Ishikawa (cell line): Measurements from ENCODE around the gene TRAF4.

Source experiments
- CEBPB ChIP-seq: IDR thresholded peaks from 2 replicates; pipeline ENCODE4 v1.6.1; 2012
- CREB1 ChIP-seq: IDR thresholded peaks from 2 replicates; pipeline ENCODE4 v1.6.1; 2012; ENCODE audit warnings: low read depth
- EGR1 ChIP-seq: IDR thresholded peaks from 2 replicates; pipeline ENCODE4 v1.6.1; 2012
- EP300 ChIP-seq: IDR thresholded peaks from 2 replicates; pipeline ENCODE4 v1.6.1; 2012; ENCODE audit warnings: borderline replicate concordance
- FOXM1 ChIP-seq: IDR thresholded peaks from 2 replicates; pipeline ENCODE4 v1.6.1; 2012; ENCODE audit warnings: low read depth, borderline replicate concordance
- NFIC ChIP-seq: IDR thresholded peaks from 2 replicates; pipeline ENCODE4 v1.6.1; 2012
- RAD21 ChIP-seq: IDR thresholded peaks from 2 replicates; pipeline ENCODE4 v1.6.1; 2012; ENCODE audit warnings: low read depth
- TAF1 ChIP-seq: IDR thresholded peaks from 2 replicates; pipeline ENCODE4 v1.6.1; 2012; ENCODE audit warnings: low read depth, mild to moderate bottlenecking
- TCF12 ChIP-seq: IDR thresholded peaks from 2 replicates; pipeline ENCODE4 v1.6.1; 2012; ENCODE audit warnings: low read depth
- TEAD4 ChIP-seq: IDR thresholded peaks from 2 replicates; pipeline ENCODE4 v1.6.1; 2012
- USF1 ChIP-seq: IDR thresholded peaks from 2 replicates; pipeline ENCODE4 v1.6.1; 2012
- YY1 ChIP-seq: IDR thresholded peaks from 2 replicates; pipeline ENCODE4 v1.6.1; 2012; ENCODE audit warnings: low read depth
- ZBTB7A ChIP-seq: IDR thresholded peaks from 2 replicates; pipeline ENCODE4 v1.6.1; 2012; ENCODE audit warnings: low read depth
- TF ChIP-seq, protein P1 (sequence below): IDR thresholded peaks from 2 replicates; pipeline ENCODE4 v1.6.1; 2012; ENCODE audit warnings: low read depth, mild to moderate bottlenecking
- TF ChIP-seq, protein P2 (sequence below): IDR thresholded peaks from 2 replicates; pipeline ENCODE4 v1.6.1; 2012

The TRAF4 gene

DNA sequence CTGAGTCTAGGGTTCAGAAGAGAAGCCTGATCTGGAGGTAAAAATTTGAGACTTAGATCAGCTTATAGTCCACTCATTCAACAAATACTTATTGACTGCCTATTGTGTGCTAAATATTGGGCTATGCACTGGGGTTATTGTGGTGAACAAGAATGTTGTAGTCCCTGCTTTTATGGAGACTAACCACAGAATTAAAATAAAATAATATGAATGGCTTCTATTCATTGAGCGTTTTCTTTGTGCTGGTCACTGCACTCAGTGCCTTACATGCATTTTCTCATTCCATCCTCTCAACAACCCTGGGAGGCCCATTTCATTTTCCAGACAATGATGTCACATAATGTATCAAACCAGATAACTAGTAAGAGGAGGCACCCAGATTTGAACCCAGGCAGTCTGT is 10.5 kb upstream of the TRAF4 start:
- TF ChIP-seq ZBTB7A: no peak
- no peak for TF ChIP-seq CREB1
- TF ChIP-seq TCF12: no peak
- no peak for TF ChIP-seq FOXM1
- TF ChIP-seq USF1: no peak
- TF ChIP-seq YY1: no peak
- no peak for TF ChIP-seq NFIC
- no peak for TF ChIP-seq CEBPB
- TF ChIP-seq, protein P1, sequence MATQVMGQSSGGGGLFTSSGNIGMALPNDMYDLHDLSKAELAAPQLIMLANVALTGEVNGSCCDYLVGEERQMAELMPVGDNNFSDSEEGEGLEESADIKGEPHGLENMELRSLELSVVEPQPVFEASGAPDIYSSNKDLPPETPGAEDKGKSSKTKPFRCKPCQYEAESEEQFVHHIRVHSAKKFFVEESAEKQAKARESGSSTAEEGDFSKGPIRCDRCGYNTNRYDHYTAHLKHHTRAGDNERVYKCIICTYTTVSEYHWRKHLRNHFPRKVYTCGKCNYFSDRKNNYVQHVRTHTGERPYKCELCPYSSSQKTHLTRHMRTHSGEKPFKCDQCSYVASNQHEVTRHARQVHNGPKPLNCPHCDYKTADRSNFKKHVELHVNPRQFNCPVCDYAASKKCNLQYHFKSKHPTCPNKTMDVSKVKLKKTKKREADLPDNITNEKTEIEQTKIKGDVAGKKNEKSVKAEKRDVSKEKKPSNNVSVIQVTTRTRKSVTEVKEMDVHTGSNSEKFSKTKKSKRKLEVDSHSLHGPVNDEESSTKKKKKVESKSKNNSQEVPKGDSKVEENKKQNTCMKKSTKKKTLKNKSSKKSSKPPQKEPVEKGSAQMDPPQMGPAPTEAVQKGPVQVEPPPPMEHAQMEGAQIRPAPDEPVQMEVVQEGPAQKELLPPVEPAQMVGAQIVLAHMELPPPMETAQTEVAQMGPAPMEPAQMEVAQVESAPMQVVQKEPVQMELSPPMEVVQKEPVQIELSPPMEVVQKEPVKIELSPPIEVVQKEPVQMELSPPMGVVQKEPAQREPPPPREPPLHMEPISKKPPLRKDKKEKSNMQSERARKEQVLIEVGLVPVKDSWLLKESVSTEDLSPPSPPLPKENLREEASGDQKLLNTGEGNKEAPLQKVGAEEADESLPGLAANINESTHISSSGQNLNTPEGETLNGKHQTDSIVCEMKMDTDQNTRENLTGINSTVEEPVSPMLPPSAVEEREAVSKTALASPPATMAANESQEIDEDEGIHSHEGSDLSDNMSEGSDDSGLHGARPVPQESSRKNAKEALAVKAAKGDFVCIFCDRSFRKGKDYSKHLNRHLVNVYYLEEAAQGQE: no peak

GRCh38 chr17:28734712-28735241 is 9.0 kb upstream of the TRAF4 start:
- TF ChIP-seq USF1: no peak
- no peak for TF ChIP-seq CREB1
- TF ChIP-seq NFIC: no peak
- TF ChIP-seq RAD21: no peak
- no peak for TF ChIP-seq FOXM1
- no peak for TF ChIP-seq TCF12

- TF ChIP-seq CEBPB: no peak
- TF ChIP-seq FOXM1: no peak
- TF ChIP-seq TAF1: no peak
These were observed 8.5 kb upstream of the TRAF4 start for GRCh38 chr17:28735242-28735722.

GRCh38 chr17:28737316-28737715 is 6.5 kb upstream of the TRAF4 start:
- TF ChIP-seq USF1 (no peak), FOXM1 (no peak), TAF1 (no peak), TEAD4 (no peak), CEBPB (no peak), YY1 (no peak), NFIC (no peak)
- TF ChIP-seq, protein P2, sequence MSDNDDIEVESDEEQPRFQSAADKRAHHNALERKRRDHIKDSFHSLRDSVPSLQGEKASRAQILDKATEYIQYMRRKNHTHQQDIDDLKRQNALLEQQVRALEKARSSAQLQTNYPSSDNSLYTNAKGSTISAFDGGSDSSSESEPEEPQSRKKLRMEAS: no peak
- TF ChIP-seq, protein P1: no peak

DNA sequence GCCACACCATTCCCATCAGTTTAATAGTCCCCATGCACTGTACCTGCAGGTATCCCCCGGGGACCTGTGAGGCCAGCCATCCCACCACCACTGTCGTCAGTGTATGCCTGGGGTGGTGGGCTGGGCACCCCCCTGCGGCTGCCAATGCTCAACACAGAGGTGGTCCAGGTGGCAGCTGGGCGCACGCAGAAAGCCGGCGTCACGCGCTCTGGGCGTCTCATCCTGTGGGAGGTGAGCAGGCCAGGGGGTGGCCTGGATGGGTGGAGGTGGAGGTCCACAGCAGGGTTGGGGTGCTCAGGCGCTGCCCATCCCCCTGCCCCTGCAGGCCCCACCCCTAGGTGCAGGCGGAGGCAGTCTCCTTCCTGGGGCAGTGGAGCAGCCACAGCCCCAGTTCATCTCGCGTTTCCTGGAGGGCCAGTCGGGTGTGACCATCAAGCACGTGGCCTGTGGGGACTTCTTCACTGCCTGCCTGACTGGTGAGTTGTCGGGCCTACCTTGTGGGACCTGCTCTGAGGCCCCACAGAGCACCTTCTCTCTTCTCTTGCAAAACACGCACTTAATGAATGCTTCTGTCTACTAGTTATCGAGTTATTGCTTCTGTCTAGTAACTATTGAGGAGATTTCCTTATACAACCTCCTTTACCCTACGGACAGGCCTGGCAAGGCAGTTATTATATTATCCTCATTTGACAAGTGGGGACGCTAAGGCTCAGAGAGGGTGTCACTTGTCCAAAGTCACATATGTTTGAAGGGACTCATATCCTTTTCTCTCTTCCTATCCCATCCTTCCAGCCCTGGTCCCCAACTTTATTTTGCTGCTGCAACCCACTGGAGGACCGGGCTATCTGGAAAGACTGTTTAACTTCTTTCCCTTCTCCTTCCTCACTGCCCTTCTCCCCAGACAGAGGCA is 5.8 kb upstream of the TRAF4 start:
- TF ChIP-seq TEAD4: no peak
- TF ChIP-seq ZBTB7A: no peak
- no peak for TF ChIP-seq YY1
- 0 out of 2 replicates have a peak, but pooled peaks have one; percentile 14 for TF ChIP-seq TCF12
- TF ChIP-seq, protein P2: peak; percentile 94
- no peak for TF ChIP-seq CREB1
- no peak for TF ChIP-seq RAD21
- no peak for TF ChIP-seq NFIC
- no peak for TF ChIP-seq FOXM1
- TF ChIP-seq EGR1: no peak
- TF ChIP-seq EP300: no peak
- peak; percentile 68 for TF ChIP-seq USF1
- TF ChIP-seq CEBPB: no peak
- no peak for TF ChIP-seq TAF1
- TF ChIP-seq, protein P1: no peak
